GM18873 (cell line): ENCODE results near the gene EIF4A3.

ENCODE experiments used
- ATAC-seq: cut with Tn5 transposase; IDR thresholded peaks from one replicate; pipeline ENCODE4 v1.9.1; 2021; ENCODE audit warnings: mild to moderate bottlenecking, moderate library complexity, moderate number of reproducible peaks; ENCODE audit not compliant: unreplicated experiment, low FRiP score

The EIF4A3 gene

DNA sequence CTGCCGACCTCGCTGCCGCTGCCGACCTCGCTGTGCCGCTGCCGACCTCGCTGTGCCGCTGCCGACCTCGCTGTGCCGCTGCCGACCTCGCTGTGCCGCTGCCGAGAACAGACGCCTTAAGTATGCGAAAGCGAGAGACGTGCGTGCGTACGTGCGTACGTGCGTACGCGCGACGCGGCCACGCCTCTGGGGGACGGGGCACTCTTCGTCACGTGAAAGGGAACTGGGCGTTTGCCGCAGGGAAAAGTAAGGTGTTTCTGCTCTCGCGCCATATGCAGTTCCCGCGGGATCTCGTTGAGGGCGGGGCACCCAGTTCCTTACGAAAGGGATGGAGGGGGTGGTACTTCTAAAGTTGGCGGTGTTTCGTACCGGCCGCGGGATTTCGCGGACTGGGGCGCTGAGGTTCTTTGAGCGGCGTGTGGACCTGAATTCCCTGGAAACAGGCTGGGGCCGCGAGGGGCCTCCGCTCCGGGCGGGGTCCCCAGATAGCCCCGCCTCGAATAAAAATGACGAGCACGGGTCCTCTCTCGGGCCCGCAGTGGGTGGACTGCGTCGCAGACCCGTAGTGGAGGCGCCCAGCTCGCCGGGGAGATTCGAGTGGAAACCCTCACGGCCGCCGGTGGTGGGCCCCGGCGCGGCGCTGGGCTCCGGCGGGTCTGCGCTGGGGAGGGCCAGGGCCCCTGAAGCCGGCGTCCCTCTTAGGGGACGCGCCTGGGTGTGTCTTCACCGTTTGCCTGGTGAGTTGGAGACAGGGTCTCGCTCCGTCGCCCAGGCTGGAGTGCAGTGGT lies at the start of gene EIF4A3:
EIF4A3 (minus strand) TSS at position 94 of the 788 bp plus-strand sequence. CDS start 167 bp downstream, outside the sequence.
- peak; percentile 78 for ATAC-seq

DNA sequence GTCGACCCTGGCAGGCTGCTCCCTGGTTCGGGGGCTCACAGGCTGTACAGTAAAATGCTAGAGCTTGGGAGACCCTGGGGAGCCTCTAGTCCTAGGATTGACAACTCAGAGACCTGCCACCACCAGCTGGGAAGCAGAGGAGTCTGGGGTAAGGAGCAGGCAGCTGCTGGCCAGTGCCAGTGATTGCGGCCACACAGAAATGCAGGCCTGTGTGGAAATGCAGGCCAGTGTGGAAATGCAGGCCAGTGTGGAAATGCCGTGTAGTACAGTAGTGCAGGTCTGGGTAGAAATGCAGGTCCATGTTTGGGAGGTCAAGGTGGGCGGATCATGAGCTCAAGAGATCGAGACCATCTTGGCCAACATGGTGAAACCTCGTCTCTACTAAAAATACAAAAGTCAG lies 49.7 kb upstream of the EIF4A3 start:
- no peak for ATAC-seq

DNA sequence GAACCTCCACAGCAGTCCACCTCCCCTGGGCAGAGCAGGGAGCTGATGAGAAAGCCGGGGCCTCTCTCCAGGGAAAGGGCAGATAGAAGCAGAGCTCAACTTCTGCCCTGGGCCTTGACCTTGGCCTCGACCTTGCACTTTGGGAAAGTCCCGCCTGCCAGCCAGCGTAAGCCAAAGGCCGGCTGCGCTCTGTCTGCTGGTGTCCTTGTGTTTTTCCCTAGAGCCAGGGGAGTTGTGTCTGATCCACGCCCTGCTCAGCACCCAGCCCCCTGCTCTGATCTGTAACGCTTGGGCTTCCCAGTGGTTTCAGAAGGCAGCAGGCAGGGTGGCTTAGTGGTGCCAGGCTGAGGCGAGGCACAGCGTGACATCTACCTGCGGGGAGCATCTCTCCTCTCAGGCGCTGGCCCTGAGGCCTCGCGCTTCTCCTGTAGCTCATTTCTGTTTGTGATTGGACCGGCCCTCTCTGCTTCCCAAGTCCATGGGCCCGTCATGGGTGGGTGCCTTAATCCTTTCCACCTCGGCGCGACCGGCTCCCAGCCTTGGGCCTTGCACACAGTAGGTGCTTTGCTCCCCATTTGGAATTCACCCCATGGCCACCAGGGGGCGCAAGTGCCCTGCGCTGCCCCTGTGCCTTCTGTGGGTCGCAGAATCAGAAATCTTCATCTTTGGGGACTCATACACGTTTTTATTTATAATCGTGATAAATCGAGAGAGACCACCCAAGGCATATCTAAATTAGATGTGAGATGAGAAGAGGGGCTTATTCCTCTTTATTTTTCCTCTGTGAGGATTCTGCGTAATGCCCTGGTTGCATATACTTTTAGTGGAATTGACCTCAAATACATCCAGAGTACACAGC lies 49.0 kb upstream of the EIF4A3 start:
- ATAC-seq = no peak

DNA sequence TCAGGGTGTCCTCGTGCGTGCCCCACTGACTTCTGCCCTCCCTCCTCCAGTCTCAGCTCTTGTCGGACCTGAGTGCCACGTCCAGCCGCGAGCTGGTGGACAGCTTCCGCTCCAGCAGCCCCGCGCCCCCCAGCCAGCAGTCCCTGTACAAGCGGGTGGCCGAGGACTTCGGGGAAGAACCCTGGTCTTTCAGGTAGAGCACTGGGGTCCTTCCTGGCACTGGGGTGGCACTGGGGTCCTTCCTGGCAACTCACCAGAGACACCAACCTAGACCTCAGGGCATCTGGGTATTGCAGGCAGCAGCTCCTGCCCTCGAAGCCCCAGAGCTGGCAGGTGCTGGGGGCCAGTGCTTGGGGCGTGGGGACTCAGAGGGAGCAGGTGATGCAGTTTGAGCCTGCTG lies 48.2 kb upstream of the EIF4A3 start:
- no peak for ATAC-seq

DNA sequence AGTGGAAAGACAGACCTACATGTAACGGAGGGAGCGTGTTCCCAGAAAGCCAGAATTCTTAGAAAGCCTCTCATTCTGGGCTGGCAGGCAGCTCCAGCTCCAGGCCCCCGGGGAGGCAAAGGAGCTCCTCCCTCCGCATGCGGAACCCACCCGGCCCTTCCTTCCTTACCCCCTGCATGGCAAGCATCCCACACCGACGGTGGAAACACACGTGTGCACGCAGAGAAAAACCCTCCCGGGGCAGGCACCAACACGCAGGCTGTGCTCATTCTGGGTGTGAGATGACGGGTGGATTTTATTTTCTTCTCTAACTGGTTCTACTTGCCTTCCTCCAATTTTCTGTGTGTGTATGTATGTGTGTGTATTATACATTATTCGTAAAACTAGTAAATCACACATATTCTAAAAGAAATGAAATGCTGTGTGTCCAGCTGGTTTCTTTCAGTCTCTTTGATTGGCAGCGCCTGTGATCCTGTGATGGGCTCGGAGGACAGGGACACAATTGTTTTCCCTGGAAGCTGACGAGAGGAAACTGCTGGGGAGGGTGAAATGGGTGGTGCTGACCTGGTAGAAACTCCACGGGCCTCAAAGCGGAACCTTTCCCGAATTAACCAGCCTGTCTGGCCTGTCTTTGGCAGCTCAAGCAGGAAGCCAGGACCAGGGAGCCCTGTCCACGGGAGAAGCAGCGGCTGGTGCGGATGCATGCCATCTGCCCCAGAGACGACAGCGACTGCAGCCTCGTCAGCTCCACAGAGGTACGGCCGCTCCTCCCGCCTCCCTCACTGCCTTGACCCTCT lies 45.1 kb upstream of the EIF4A3 start:
- no peak for ATAC-seq

DNA sequence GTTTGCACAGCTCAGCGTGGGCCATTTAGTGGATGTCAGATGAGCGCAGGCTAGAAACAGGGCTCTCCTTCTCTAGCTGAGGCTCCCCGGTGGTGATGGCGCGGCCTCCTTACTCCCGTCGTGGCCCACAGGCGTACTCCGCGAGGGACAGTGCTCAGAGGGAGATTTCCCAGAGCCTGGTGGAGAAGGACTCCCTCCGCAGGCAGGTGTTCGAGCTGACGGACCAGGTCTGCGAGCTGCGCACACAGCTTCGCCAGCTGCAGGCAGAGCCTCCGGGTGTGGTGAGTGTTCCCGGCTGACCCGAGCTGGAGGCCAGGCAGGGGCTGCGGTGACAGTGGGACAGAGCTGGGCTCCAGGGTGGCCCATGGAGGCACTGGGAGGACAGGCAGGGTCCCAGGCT lies 44.3 kb upstream of the EIF4A3 start:
- no peak for ATAC-seq

DNA sequence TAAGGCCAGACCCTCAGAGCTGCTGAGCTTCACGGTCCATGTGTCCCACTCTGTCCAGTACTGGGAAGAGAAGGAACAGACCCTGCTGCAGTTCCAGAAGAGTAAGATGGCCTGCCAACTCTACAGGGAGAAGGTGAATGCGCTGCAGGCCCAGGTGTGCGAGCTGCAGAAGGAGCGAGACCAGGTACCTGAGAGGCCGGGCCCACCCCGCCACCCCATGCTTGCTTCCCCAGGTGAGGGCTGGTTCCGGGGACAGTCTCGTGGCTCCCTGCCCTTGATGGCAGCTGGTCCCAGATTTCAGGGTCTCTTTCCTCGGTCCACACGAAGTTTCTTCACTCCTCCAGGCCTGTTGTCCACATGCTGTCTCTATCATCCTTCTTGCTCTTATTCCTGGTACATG lies 43.8 kb upstream of the EIF4A3 start:
- no peak for ATAC-seq

DNA sequence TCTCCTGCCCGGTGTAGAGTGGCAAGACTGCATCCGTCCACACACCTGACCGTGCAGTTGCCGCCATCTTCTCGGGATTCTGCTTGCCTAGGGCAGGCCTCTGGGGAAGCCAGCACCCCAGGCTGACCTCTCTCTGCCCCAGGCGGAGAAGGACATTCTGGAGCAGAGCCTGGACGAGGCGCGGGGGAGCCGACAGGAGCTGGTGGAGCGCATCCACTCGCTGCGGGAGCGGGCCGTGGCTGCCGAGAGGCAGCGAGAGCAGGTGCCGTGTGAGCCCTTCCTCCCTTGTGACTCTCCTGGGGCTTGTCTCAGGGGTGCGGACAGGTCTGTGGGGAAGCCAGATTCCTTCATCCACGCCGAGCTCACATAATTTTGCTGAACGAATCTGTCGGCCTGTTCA lies 42.7 kb upstream of the EIF4A3 start:
- no peak for ATAC-seq

DNA sequence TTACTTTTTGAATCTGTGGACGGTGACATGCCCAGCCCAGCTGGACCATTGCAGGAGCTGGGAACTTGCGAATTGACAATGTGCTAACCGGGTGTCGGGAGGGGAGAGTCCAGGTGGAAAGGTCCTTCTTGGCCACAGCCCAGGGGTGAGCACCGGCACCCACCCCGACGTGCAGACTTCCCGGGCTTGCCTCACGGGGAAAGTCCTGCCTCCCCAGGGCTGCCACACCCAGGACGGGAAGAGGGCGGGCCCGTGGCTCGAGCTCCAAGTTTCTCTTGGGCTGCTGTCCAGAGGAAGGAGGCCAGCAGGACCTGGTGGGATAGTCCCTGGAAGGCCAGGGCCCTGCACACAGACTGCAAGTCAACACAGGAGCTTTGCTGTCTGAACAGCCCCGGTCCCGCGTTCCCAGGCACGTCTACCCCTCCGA lies 40.6 kb upstream of the EIF4A3 start:
- no peak for ATAC-seq

DNA sequence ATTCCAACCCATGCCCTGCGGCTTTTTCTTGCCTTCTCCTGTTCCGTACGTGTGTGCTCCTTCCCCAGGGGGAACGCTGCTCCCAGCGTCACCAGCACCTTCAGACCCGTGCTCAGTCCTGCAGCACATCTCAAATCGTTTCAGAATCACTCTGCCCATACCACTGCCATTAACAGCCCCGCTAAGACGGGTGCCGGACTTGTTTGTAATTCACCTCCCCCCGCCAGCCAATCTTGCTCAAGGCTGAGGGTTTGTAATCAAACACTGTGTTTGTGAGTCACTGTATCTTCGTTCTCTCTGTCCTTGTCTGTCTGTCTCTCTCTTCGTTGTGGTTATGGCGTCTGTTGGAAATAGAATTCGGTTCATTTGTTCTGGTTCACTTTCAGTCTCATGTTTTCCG lies 40.2 kb upstream of the EIF4A3 start:
- ATAC-seq = no peak

DNA sequence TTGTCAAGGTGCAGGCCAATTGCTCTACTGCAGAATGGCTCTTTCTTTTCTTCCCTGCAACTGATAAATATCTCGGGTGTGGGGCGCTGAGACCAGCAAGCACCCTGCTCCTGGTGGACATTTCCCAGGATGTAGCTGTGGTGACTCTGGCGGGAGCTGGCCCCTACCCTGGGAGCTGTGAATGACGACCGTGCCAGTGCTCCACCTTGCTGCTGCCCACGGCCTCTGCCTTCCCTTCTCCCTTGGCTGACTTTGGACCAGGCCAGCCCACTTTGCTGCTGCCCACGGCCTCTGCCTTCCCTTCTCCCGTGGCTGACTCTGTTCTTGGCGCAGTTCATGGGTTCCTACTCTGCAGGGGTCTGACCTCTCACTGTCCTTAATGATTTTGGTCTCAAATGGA lies 39.0 kb upstream of the EIF4A3 start:
- no peak for ATAC-seq

DNA sequence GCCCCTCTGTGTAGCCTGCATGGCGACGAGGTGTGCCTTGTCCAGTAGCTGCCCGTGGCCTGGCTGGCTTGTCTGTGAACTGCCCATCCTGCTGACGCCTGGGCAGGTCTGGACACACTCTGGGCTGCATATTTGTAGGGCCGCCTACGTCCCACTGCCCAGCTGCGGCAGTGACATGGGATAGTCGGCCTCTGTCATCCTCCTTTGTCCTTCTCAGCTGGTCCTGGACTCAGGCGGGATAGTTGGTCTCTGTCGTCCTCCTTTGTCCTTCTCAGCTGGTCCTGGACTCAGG lies 37.4 kb upstream of the EIF4A3 start:
- no peak for ATAC-seq

DNA sequence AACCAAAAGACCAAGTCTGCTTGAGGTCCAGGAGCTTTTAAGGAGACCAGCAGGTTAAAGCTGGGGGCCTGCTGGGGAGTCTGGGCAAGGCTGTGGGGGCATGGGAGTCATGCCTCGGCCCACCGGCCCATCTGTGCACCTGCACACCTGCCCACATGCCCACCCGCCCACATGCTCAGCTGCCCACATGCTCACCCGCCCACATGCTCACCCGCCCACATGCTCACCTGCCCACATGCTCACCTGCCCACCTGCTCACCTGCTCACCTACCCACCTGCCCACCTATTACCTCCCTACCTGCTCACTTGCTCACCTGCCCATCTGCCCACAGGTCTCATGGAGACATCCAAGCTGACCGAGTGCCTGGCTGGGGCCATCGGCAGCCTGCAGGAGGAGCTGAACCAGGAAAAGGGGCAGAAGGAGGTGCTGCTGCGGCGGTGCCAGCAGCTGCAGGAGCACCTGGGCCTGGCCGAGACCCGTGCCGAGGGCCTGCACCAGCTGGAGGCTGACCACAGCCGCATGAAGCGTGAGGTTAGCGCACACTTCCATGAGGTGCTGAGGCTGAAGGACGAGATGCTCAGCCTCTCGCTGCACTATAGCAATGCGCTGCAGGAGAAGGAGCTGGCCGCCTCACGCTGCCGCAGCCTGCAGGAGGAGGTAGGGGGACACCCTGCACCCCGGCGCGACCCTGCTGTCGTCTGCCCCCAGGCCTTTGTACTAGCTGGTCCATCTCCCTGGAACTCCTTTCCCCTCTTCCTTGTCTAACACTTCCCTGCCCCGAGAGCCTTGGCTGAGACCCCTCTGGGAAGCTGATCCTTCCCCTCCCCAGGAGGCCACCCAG lies 36.9 kb upstream of the EIF4A3 start:
- no peak for ATAC-seq

DNA sequence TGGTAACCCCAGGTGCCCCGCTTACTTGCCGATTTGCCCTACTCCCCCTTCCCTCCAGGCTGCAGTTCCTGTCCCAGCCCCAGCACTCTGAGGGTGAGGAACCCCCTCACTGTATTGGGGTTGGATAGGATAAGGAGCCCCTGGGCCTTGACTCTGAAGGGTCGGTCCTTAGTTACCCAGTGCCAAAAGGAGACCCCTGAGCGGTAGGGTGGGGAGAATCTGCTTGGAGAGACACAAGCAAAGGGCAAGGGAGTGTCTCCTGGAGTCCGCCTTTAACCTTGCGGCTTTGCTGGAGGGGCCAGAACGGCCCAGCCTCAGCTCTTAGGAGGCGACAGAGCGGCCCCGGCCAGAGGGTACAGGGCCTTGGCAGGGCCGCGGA lies 35.9 kb upstream of the EIF4A3 start:
- no peak for ATAC-seq

DNA sequence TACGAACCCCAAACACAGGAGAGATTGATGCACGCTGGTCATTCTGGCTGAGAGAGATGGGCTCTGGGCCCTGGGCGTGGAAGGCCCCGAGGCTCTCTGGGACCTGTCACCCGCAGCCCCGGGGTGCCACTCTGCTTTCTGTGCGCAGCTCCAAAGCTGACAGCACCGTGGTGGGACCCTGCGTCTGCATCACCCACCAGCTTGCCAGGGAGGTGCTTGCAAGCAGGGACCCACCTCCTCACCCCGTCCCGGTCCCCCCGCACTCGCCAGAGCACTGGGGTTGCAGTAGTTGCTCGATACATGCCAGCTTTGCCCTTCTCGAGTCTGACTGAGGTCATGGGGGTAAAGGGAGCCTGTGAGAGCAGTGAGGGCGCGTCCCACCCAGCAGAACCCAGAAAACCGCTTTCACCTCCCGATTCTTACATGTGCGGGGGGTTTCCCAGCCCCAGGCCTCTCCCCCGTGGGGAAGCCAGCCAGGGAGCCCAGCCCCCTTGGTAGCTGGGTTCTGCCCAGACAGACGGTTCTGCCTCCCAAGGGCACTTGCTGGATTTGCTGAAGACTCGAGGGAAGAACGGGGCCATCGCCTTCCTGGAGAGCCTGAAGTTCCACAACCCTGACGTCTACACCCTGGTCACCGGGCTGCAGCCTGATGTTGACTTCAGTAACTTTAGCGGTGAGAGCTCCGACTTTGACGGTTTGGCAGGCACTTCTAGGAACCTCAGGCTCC lies 35.4 kb upstream of the EIF4A3 start:
- ATAC-seq = no peak

DNA sequence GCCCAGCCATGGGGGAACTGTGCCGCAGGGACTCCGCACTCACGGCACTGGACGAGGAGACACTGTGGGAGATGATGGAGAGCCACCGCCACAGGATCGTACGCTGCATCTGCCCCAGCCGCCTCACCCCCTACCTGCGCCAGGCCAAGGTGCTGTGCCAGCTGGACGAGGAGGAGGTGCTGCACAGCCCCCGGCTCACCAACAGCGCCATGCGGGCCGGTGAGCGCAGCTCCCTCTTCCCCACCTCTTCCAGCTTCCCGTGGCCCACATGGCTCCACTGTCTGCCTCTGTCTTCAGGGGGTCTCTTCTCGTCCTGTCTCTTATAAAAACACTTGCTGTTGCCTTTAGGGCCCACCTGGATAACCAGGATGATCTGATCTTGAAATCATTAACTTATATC lies 34.5 kb upstream of the EIF4A3 start:
- no peak for ATAC-seq

DNA sequence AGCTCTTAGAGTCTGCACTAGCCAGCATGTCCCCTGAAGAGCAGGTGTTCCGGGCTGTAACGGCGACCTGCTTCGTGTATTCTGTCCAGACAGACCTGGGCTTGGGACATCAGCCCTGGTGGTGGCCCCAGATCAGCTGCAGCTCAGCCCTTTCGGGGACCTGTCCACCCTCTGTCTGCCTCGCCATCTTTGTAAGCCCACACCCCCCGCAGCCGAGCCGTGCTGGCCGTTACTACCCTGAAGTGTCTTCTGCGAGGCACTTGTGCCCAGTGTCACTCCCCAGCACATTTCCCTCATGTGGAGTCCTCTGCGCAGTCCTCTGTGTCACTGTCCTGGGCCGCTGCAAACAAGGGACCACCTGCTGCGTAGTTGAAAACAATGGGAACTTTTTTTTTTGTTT lies 33.3 kb upstream of the EIF4A3 start:
- ATAC-seq = no peak

DNA sequence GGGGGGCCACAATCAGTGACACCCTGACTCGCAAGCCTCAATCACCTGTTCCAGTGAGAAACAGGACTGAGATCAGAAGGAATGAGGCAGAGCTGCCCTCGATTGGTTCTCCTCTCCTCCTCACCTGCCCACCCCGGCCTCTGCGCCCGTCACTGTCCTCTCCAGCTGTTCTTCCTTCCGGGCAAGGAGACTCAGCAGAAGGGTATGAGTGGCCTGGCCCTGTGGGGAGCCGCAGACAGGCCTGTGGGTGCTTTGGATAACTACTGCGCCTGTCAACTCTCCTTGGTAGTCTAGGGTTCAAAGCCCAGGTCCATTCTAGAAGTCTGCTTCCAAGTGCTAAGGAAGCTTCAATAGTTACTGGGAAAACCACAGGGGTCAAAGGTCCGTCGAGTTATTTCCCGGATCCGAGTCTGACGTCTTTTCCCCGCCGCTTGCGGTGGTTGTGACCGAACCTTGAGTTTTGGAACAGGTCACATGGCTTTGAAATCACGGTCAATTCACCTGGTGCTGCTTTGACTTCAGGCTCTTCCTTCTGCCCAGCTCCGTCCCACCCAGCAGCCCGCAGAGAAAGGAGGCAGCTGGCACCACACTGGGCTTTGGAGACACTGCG lies 31.2 kb upstream of the EIF4A3 start:
- no peak for ATAC-seq

DNA sequence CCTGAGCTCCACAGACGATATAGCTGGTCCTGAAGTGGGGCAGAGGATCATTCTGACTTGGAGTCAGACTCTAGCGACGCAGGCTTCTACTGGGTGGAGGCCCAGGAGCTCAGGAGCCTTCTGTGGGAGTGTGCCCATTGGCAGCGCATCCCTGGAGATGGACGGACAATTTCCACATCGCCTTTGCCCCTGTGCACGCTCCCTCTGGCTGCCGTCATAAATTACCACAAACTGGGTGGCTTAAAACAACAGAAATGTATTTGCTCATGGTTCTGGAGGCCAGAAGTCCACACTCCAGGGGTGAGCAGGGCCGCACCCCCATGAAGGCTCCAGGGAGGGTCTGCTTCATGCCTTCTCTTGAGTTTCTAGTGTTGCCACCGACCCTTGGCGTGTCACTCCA lies 29.8 kb upstream of the EIF4A3 start:
- no peak for ATAC-seq
